ENCODE measurements around the gene AXIN1. TPM values are rescaled to one million over a fixed set of nuclear protein-coding genes. Genes with fewer than 3 reads are reported as not detected.

AXIN1 gene
- polyA plus RNA-seq, 1 experiment, result 3.5 TPM

GRCh38 chr16:289395-289997 is 63.0 kb downstream of the AXIN1 start:
- POLR2A ChIA-PET, result no interaction called here
- Histone ChIP-seq H3K4me3 (ENCODE audit: low read depth, low read length) (no peak overlapping the region), H3K27me3 (ENCODE audit: control insufficient read depth, insufficient read depth, low read length) (no peaks in the 10 kb centered on the region), H3K27ac (ENCODE audit: low read depth, low read length) (no peak overlapping the region), H3K9me3 (ENCODE audit: control insufficient read depth, insufficient read depth, low read length) (peaks cover 21% of the 10 kb centered on the region)
- TF ChIP-seq, protein P1, sequence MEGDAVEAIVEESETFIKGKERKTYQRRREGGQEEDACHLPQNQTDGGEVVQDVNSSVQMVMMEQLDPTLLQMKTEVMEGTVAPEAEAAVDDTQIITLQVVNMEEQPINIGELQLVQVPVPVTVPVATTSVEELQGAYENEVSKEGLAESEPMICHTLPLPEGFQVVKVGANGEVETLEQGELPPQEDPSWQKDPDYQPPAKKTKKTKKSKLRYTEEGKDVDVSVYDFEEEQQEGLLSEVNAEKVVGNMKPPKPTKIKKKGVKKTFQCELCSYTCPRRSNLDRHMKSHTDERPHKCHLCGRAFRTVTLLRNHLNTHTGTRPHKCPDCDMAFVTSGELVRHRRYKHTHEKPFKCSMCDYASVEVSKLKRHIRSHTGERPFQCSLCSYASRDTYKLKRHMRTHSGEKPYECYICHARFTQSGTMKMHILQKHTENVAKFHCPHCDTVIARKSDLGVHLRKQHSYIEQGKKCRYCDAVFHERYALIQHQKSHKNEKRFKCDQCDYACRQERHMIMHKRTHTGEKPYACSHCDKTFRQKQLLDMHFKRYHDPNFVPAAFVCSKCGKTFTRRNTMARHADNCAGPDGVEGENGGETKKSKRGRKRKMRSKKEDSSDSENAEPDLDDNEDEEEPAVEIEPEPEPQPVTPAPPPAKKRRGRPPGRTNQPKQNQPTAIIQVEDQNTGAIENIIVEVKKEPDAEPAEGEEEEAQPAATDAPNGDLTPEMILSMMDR (IDR thresholded peaks at IDR 0.05; ENCODE audit: low read depth, low read length), result no peak
- no peak for DNase-seq (ENCODE audit: low read depth, low spot score)
- CTCF ChIA-PET, result no interaction called here

GRCh38 chr16:287981-288920 is 64.3 kb downstream of the AXIN1 start:
- no peak overlapping the region for H3K27ac ChIP-seq (ENCODE audit: low read depth, low read length)

GRCh38 chr16:287298-287811 is 65.2 kb downstream of the AXIN1 start:
- DNase-seq (ENCODE audit: low read depth, low spot score), result no peak

More at GRCh38 chr16:287981-288920, 64.3 kb downstream of the AXIN1 start:
- CTCF ChIA-PET, result no interaction called here
- no peak for DNase-seq (ENCODE audit: low read depth, low spot score)
- TF ChIP-seq, protein P1 (IDR thresholded peaks at IDR 0.05; ENCODE audit: low read depth, low read length), result no peak
- Histone ChIP-seq H3K27me3 (ENCODE audit: control insufficient read depth, insufficient read depth, low read length) (no peaks in the 10 kb centered on the region), H3K9me3 (ENCODE audit: control insufficient read depth, insufficient read depth, low read length) (peaks cover 25% of the 10 kb centered on the region), H3K4me3 (ENCODE audit: low read depth, low read length) (no peak overlapping the region)
- POLR2A ChIA-PET, result no interaction called here

DNA sequence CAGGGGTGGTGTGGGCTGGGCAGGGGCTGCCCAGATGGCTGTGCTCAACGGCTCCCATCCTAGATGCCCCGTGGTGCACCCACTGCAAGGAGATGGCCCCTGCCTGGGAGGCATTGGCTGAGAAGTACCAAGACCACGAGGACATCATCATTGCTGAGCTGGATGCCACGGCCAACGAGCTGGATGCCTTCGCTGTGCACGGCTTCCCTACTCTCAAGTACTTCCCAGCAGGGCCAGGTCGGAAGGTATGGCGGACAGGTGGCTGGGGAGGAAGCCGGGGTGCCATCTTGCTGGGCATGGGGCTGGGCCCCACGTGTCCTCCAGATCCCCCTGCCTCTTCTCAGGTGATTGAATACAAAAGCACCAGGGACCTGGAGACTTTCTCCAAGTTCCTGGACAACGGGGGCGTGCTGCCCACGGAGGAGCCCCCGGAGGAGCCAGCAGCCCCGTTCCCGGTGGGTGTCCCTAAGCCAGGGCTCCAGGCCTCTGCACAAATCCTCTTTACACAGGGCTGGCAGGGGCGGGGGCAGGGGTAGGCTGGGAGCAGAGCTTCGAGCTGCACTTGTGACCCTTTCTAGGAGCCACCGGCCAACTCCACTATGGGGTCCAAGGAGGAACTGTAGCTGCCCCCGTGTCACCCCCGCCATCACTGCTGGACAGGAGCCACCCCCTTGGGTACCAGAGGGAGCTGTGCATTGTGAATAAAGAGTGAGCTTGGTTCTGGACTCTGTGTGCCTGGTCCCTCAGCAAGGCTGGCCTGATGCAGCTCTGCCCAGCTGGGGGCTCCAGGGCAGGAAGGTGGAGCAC is 65.8 kb downstream of the AXIN1 start:
- no peak overlapping the region for H3K4me3 ChIP-seq (ENCODE audit: low read depth, low read length)
- H3K27ac ChIP-seq (ENCODE audit: low read depth, low read length), result no peak overlapping the region
- peaks cover 4% of the 10 kb centered on the region for H3K27me3 ChIP-seq (ENCODE audit: control insufficient read depth, insufficient read depth, low read length)
- POLR2A ChIA-PET, result no interaction called here
- DNase-seq (ENCODE audit: low read depth, low spot score), result no peak
- CTCF ChIA-PET, result no interaction called here
- H3K9me3 ChIP-seq (ENCODE audit: control insufficient read depth, insufficient read depth, low read length), result peaks cover 25% of the 10 kb centered on the region
- TF ChIP-seq, protein P1 (IDR thresholded peaks at IDR 0.05; ENCODE audit: low read depth, low read length), result no peak

More at GRCh38 chr16:287298-287811, 65.2 kb downstream of the AXIN1 start:
- ChIA-PET POLR2A (no interaction called here), CTCF (no interaction called here)
- H3K27ac ChIP-seq (ENCODE audit: low read depth, low read length), result no peak overlapping the region
- no peaks in the 10 kb centered on the region for H3K27me3 ChIP-seq (ENCODE audit: control insufficient read depth, insufficient read depth, low read length)
- H3K4me3 ChIP-seq (ENCODE audit: low read depth, low read length), result no peak overlapping the region
- peaks cover 25% of the 10 kb centered on the region for H3K9me3 ChIP-seq (ENCODE audit: control insufficient read depth, insufficient read depth, low read length)
- TF ChIP-seq, protein P1 (IDR thresholded peaks at IDR 0.05; ENCODE audit: low read depth, low read length), result no peak
